ENCODE data around the gene AKR1A1. TPM values are rescaled to one million over a fixed set of nuclear protein-coding genes. Genes with fewer than 3 reads are reported as not detected.

AKR1A1 gene
- total and polyA plus RNA-seq, 2 of the 8 experiments (the other 6 are each of a cell fraction or from before 2014, with no cell fraction given): 344 to 435 TPM

DNA sequence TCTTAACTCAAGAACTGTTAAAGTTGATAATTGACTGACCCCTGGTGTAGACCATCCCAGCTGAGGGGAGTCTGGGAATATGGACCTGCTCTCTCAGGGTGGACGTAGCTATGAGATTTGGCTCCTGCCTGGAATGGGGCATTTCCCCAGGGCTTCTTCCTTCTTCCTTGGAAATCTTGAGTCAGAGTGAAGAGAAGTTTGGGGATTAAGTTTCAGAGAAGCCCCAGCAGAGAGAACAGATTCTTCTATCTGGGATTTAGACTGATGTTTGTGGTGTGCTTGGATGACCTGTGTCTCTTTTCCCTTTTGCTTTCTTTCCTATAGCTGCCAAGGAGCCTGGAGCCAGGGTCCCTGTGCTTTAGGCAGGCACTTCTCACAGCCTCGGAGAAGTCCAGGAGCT lies 13.2 kb downstream of the AKR1A1 start:
- H3K4me3 ChIP-seq (ENCODE audit: extremely low read depth in 1 of 4, insufficient read depth in 2 of 4, low read depth in 3 of 4, low read length in 4 of 4): no peak overlapping the region
- H2BK20ac ChIP-seq (ENCODE audit: low read length): no peak overlapping the region
- no peak overlapping the region for H3K9ac ChIP-seq (replicated peaks in 1 of 4; ENCODE audit: extremely low read depth in 1 of 4, low read depth in 3 of 4, low read length in 3 of 4)
- H2AK5ac ChIP-seq (ENCODE audit: low read depth, low read length): no peak overlapping the region
- ChIA-PET CTCF (ENCODE audit: partially characterized antibody) (interaction anchor here (1.4 to 10.7 kb wide), 2 partner anchors 27 to 54 kb away, joined by 4 to 133 read pairs; no protein-coding TSS in a partner anchor), POLR2A (ENCODE audit: partially characterized antibody) (interaction anchor here (0.7 to 35.7 kb wide), 7 partner anchors 9 to 54 kb away, joined by 3 to 741 read pairs (median 107); partner anchors contain the start of genes AKR1A1, NASP and PRDX1)
- H3K27ac ChIP-seq (ENCODE audit: low read depth, low read length): no peak overlapping the region
- FAIRE-seq (no peak), DNase-seq (ENCODE audit: low read depth in 1 of 2, low spot score in 2 of 2) (no peak)
- peaks cover 24 to 67% (median 50%) of the 10 kb centered on the region in 4 experiments for H3K36me3 ChIP-seq (ENCODE audit: control insufficient read depth in 2 of 4, insufficient read depth in 4 of 4, low read length in 3 of 4)
- H4K8ac ChIP-seq (ENCODE audit: extremely low read depth, insufficient read depth, low read length): peak overlapping the region; percentile 77
- H2AFZ ChIP-seq (ENCODE audit: low read length): no peak overlapping the region
- H3K4ac ChIP-seq (replicated peaks; ENCODE audit: insufficient read length, low read depth, low read length): no peak overlapping the region
- H3K4me2 ChIP-seq (ENCODE audit: insufficient read depth in 1 of 2, low read depth in 2 of 2, low read length in 2 of 2): no peak overlapping the region
- no peaks in the 10 kb centered on the region for H3K23me2 ChIP-seq (ENCODE audit: low read depth, low read length)
- WGBS, 2 experiments (ENCODE audit: extremely low coverage in 1 of 2, insufficient coverage in 1 of 2, insufficient read length in 1 of 2, insufficient replicate concordance in 2 of 2, low coverage in 1 of 2, low lambda C conversion rate in 2 of 2, missing lambda C conversion rate in 1 of 2): 100% methylated on average over 2 of the region's 2 CpGs; no CpG with 5 or more reads in 1 of the 2 experiments
- no peaks in the 10 kb centered on the region for H3K9me3 ChIP-seq (ENCODE audit: insufficient read depth in 2 of 2, low read depth in 1 of 2, low read length in 1 of 2)
- H4K5ac ChIP-seq (ENCODE audit: insufficient read length, low read depth, low read length): no peak overlapping the region
- H3K27me3 ChIP-seq (replicated peaks in 1 of 4; ENCODE audit: control insufficient read depth in 3 of 4, extremely low read depth in 1 of 4, insufficient read depth in 3 of 4, low read length in 3 of 4): no peaks in the 10 kb centered on the region
- H2BK12ac ChIP-seq (ENCODE audit: low read depth, low read length): no peak overlapping the region
- no peak overlapping the region for H2BK120ac ChIP-seq (replicated peaks; ENCODE audit: low read depth, low read length)
- H3K18ac ChIP-seq (ENCODE audit: extremely low read depth, low read length): no peak overlapping the region
- H3K23ac ChIP-seq (ENCODE audit: insufficient read length): no peak overlapping the region
- peaks cover 0 to 33% of the 10 kb centered on the region in 2 experiments; a peak in 3 of 4 replicates for H3K79me2 ChIP-seq (ENCODE audit: control insufficient read depth in 1 of 2, insufficient read depth in 2 of 2, low read length in 2 of 2)
- H2BK5ac ChIP-seq (ENCODE audit: low read depth, low read length): no peak overlapping the region
- peaks cover 3% of the 10 kb centered on the region; the same call in 1 of the 2 replicates for H3K79me1 ChIP-seq (ENCODE audit: low read depth, low read length)
- H4K20me1 ChIP-seq (replicated peaks in 1 of 2; ENCODE audit: control insufficient read depth in 1 of 2, insufficient read depth in 2 of 2, low read length in 2 of 2): peaks cover 4 to 20% of the 10 kb centered on the region in 2 experiments
- no peak overlapping the region for H4K91ac ChIP-seq (replicated peaks; ENCODE audit: insufficient read length, low read length)
- H2BK15ac ChIP-seq (ENCODE audit: low read length): no peak overlapping the region
- no peak overlapping the region for H3K56ac ChIP-seq (replicated peaks; ENCODE audit: insufficient read length, low read depth, low read length)
- H3K14ac ChIP-seq (ENCODE audit: insufficient read length): no peak overlapping the region
- H3K4me1 ChIP-seq (replicated peaks in 1 of 4; ENCODE audit: control insufficient read depth in 3 of 4, insufficient read depth in 4 of 4, low read length in 3 of 4): no peaks in the 10 kb centered on the region
- TF ChIP-seq KDM4A (IDR thresholded peaks at IDR 0.05; ENCODE audit: low read depth, low read length, severe bottlenecking) (no peak), RBBP5 (IDR thresholded peaks at IDR 0.05; ENCODE audit: borderline replicate concordance, low read depth, low read length) (no peak), SAP30 (IDR thresholded peaks at IDR 0.05; ENCODE audit: insufficient read depth, insufficient replicate concordance, low read length) (no peak), SP1 (IDR thresholded peaks at IDR 0.05; ENCODE audit: low read depth, low read length) (no peak), SP4 (IDR thresholded peaks at IDR 0.05; ENCODE audit: low read length) (no peak), RNF2 (IDR thresholded peaks at IDR 0.05; ENCODE audit: borderline replicate concordance, low read depth, low read length, missing control alignments, poor library complexity, severe bottlenecking) (no peak), FOSL1 (IDR thresholded peaks at IDR 0.05; ENCODE audit: insufficient read depth, low read depth, low read length) (no peak), BACH1 (IDR thresholded peaks at IDR 0.05; ENCODE audit: low read length) (no peak), E2F6 (IDR thresholded peaks at IDR 0.05) (no peak), ASH2L (IDR thresholded peaks at IDR 0.05; ENCODE audit: low read length) (no peak), CTBP2 (IDR thresholded peaks at IDR 0.05; ENCODE audit: borderline replicate concordance, insufficient read depth, insufficient read length, low read length) (no peak), YY1 (IDR thresholded peaks at IDR 0.05; ENCODE audit: low read depth, low read length) (no peak), NRF1 (IDR thresholded peaks at IDR 0.05; ENCODE audit: low read depth, low read length) (no peak)
